GM19238 (cell line): ENCODE results near the gene DRD2.
"Not testable (repeated sequence)": the region's sequence is repeated elsewhere in the genome, so short reads cannot be mapped to it uniquely, and the experiment has no call there.

Source experiments
- DNase-seq: peaks from one replicate; pipeline ENCODE4 v3.0.0; 2011; ENCODE audit warnings: low spot score; ENCODE audit not compliant: insufficient read length

The DRD2 gene

DNA sequence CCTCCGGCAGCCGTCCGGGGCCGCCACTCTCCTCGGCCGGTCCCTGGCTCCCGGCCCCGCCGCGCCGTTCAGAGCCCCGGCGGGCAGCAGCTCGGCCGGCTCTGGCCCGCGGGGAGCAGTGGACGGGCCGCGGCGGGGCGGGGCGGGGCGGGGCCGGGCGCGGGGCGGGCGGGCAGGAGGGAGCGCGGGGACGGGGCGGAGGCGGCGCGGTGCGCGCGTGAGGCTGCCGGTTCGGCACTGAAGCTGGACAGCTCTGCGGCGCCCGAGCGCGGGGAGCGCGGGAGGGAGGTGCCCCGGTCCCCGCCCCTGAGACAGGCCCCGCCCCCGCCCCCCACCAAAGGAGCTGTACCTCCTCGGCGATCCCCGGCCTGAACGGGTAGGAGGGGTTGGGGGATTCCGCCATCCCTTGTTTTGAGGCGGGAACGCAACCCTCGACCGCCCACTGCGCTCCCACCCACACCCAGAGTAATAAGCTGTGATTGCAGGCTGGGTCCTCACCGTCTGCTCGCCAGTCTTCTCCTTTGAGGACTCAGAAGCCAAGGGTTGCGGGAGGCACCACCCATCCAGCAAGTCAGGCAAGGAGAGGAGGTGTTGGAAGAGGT, at the start of gene DRD2:
Gene DRD2, minus strand, starts transcription at position 239 of the 602 bp plus-strand sequence. CDS start 50,747 bp downstream, outside the sequence.
- DNase-seq: no peak

DNA sequence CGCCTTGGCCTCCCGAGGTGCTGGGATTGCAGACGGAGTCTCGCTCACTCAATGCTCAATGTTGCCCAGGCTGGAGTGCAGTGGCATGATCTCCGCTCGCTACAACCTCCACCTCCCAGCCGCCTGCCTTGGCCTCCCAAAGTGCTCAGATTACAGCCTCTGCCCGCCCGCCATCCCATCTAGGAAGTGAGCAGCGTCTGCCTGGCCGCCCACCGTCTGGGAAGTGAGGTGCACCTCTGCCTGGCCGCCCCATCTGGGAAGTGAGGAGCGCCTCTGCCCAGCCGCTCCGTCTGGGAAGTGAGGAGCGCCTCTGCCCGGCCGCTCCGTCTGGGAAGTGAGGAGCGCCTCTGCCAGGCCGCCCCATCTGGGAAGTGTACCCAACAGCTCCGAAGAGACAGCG, 48.7 kb upstream of the DRD2 start:
- not testable (repeated sequence) for DNase-seq

DNA sequence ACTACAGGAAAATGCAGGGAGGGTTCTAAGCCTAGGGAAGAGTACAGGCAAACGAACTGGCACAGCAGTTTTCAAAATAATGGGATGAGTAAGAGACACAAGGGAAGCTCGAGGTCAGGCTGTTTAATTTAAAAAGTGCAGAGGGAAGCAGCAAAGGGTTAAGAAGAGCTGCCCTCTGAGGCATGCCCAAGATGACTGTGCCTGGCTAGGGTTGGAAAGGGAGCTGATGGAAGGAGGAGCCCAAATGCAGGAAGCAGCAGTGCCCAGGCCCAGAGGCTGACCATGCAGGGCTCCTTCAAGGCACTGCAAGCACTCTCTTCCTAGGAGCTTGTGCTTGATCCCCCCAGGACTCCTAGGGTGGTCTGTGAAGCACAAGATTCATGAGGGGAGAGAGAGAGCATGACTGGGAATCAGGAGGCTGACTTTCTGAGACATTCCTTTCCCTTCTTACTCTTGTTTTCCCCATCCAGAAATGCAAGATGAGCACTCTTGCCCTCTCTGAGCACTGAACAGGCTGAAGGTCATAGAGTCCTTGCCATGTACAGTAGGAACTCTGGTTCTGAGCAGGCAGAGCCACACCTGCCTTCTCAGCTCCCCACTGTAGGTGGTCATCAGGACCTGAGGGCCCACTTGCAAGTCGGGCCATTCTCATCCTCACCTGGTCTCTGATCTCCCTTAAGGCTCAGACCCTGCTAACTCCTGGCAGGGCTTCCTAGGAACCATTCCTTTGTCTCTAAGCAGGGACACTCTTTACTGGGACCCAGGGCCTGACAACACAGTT, 46.7 kb upstream of the DRD2 start:
- no peak for DNase-seq

DNA sequence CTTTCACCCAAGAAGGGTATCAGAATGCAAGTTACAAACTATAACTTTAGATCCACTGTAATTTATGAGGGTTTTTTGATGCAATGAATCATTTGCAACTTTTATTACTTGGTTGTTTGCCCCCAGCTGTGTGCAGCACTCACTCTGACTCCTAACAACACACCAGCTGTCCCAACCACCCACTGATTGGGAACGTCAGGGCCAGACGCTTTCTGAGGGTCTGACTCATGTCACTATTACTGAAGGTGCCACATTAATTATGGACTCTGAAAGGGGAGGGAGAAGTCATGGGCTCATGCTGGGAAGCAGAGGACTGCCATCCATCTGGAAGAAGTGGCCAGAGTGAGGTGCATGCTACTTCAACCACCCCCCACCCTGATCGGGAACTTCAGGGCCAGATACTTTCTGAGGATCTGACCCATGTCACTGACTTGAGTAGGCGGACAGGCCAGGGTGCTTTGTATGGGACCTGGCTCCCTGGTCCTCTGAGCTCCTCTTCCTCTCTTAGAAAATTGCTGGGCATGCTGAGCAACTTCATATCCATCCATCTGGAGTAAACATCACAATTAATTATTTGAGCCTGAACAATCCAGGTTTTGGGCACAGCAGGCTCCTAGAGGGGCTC, 44.9 kb upstream of the DRD2 start:
- DNase-seq: no peak

DNA sequence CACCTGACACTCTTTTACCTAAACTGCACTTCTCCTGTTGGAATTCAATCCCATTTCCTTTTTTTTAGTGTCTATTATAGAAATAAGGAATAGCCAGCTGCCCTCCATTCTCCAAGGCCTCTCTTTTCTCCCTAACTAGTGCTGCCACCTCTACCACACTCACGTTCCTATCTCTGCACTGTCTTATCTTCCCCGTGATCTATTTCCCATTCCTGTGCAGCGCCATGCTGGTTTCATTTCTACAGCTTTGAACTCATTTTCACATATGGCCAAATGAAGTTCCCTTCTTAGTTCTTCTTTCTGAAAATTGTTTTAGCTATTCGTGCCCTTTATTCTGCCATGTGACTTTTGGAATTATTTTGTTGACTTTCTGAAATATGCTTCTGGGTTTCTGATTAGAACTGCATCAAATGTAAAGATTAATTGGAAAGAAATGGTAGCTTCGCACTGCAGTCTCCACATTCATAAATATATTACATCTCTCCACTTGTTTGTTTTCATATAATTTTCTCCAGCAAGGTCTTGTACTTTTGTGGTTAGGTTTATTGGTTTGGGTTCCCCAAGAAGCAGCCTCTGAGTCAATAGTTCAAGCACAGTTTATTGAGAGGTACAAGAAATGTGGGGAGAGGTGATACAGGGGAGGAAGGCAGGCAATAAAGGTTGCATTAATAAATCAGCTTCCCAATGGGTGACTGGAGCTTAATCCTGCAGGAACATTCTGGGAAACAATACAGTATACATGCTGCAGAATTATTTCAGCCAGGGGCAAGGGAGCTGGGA, 43.7 kb upstream of the DRD2 start:
- no peak for DNase-seq

DNA sequence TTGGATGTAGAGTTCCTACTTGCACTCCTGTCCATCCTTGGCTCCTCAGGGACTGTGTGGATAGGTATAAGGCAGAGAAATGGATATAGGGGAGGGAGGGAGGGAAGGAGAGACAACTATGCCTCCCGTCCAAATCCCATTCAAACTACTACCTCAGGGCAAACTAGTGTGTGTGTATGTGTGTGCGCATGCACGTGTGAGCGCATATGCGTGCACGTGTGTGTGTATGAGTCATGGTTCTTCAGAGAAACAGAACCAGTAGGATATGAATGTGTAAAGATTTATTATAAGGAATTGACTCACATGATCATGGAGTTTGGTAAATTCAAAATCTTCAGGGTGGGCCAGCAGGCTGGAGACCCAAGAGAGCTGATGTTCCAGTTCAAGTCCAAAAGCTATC, 42.2 kb upstream of the DRD2 start:
- no peak for DNase-seq

DNA sequence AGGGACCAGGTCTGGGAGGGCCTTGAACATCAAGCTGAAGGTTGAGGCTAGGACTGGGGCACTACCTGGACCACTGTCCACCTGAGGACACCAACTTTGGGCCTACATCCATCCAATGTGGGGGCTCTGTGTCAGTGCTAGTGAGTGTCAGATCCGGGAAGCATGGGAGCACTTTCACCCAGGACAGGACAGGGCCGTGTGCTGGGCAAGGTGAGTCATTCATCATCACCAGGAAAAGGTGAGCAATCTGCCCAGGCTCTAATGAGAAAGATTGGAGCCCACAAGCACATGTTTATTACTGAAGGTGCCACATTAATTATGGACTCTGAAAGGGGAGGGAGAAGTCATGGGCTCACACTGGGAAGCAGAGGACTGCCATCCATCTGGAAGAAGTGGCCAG, 39.7 kb upstream of the DRD2 start:
- no peak for DNase-seq

DNA sequence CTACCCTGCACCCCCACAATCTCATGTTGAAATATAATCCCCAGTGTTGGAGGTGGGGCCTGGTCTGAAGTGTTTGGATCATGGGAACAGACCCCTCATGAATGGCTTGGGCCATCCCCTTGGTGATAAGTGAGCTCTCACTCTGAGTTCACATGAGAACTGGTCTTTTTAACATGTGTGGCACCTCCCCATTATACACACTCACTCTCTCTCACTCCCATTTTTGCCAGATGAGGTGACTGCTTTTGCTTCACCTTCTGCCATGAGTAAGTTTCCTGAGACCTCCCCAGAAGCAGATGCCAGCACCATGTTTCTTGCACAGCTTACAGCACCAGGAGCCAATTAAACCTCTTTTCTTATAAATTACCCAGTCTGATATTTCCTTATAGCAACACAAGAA, 32.1 kb upstream of the DRD2 start:
- DNase-seq: no peak

DNA sequence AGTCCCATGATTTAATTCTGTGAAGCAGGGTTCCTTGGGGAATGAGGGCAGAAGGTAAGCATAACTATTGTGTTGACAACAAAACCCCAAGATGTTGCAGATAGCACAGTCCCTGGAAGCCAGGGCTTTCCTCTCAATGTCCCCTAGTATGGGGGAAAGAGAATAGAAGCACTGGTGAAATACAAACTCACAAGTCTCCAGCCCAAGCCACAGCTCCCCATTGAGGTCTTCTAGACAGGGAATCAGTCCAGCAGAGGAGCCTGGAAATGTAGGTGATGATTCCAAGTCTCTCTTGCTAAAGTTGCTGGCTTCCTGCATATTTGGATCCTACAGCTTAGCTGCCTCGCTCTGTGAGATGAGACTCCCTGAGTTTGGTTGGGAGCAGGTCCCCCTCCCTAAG, 31.7 kb upstream of the DRD2 start:
- no peak for DNase-seq

DNA sequence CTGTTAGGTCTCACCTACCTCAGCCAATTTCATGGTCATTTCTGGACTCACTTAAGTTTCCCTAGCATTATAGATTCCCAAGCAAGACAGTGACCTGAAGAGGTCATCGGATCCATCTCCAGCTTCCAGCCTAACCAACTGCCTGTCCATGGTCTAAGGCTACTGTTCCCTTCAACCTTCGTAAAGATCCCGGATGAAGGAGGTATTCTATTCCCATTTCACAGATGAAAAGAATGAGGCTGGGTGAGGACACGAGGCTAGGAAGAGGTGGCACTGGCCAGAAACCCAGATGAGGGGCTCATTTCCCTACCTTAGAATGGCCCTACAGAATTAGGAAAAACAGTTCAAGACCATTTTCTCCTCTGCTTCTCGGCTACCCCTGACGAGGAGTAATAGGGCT, 31.3 kb upstream of the DRD2 start:
- no peak for DNase-seq

DNA sequence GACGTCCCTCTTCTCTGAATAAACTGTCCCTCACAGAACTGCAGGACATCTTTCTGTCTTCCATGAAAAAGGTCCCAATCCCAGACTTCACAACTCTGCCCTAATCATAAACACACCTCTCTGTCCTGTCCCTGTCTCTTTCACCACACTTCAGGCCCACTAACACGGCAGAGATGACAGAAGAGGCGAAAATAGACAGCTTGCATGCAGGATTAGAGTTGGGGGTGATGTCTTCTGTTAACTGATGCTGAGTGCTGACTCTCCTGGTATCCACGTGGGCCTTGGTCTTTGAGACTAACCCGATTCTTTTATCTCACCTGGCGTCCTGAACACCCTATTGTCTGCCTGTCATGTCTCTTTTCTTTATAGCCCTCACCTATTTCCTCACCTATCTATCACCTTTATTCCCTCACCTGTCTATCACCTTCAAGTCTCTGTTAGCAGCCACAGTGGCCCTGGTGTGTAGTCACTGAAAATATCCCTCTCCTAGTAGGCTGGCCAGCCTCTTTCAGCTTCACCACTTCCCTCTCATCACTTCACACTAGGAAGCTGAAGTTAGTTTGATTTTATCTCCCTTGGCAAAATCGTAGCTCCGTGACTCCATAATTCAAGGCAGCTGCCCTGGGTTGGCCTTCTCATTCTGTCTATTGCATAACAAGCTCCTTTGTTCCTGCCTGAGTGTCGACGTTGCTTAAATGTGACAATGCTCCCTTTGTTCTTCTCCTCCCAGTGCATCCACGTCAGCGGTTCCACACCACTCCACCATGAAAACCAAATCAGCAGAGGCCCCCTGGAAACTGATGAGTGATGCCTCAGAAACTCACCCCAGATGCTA, 30.6 kb upstream of the DRD2 start:
- DNase-seq: no peak

DNA sequence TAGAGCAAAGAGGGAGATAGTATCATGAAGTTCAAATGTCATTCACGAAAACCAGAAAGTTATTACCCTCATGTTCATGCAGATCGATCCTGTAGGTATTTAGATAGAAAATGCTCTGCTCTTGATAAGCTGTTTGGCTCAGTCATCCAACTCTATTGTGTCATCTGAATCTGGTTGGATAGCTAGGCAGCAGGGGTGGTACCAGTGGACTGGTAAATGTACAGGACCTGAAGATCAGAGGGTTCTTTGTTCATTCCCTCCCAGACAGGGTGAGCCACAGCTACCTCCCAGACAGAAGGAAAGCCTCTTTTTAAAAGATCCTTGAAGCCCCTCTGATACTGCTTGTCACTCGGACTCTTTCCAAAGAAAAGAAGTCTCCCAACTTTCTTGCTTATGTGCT, 29.8 kb upstream of the DRD2 start:
- no peak for DNase-seq

DNA sequence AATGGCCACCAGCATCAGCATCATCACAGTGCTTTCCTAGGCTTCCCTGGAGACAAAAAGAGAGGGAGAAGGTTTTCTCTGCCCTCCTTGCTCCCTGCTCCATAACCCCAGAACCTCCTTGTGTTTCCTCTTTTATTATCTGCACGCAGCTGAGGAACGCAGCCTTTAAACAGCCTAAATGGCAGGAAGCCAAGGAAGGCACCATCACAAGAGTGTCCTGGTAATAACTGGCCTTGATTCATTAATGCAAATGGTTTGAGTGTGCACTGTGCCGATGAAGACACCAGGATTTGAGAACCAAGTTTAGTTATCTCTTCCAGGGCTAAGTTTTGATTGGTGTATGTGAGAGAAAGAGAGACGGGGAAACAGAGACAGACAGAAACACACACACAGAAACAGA, 29.4 kb upstream of the DRD2 start:
- no peak for DNase-seq

DNA sequence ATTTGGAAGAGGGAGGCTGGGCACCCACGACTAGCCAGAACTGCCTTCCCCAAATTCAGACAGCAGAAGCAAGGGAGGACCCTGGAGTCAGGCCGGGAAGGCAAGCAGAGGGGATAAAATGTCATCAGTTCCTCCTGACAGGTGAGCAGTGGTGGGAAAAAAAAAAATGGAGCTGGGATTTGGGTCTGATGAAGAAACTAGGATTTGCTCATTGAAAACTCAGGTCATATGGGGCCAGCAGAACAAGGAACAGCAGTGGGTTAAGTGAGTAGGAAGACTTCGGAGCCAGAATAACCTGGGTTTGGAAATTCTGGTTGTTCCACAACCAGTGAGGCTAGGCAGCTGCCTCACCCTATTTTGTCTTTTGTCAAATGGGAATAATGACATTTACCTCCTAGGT, 28.9 kb upstream of the DRD2 start:
- no peak for DNase-seq

DNA sequence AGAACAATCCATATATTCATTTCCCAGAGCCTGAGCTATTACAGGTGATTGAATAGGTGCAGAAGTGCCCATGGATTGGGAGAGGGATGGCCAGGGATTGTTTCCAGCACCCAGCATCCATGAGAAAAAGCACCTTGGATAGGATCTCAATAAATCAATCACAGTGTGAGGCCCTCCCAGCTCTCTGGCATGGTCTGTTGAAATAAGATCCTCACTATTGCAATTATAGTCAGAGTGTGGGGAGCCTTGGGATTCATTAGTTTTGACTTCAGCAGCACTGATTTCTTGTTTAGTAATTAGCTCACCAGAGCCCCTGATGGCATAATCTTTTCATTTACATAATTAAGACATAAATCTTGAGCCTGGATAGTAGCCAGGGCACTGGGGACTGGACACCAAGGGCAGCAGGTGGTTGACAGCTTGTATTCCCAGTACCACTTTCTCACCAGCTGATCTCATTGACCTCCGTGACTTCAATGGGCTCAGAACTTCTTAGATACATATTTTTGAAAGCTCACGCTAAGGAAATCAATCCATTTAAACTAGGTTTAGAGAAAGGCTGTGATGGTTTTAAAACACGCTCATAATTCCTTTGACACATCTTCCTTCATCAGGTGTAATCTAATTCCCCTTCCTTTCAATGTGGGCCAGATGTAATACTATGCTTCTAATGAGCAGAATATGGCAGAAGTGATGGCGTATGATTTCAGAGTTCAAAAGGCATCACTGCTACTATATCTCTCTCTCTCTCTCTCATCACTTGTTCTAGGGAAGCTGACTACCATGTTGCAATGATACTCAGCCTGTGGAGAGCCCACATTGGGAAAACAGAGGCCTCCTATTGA, 22.1 kb upstream of the DRD2 start:
- DNase-seq: no peak

DNA sequence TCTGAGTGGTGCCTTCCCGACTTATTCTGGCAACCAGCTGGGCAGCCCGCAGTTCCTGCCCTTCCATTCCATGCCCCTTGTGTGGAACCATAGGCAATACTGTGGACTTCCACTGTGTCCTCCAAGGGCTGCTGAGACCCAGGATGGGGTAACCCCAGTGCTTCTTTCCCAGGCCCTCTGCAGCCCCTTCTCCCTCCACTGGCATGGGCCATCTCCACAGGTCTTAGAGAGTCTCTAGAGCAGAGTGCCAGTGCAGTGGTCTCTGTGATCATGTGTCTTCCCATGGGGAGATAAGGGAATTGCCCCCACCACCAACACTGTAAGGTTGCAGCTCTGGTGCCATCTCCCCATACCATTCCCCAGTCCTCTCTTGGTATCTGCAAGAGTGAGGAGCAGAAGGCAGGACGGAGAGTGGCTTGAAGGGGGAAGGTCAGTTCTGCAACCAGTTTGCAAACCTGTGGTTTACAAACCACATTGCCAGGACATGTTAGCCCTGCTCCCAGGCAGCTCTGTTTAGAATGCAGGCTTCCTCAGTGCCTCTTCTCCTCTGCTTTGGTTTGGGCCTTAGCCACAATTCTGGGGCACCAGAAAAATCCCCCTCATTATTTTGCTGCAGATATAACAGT, 20.9 kb upstream of the DRD2 start:
- DNase-seq: no peak

DNA sequence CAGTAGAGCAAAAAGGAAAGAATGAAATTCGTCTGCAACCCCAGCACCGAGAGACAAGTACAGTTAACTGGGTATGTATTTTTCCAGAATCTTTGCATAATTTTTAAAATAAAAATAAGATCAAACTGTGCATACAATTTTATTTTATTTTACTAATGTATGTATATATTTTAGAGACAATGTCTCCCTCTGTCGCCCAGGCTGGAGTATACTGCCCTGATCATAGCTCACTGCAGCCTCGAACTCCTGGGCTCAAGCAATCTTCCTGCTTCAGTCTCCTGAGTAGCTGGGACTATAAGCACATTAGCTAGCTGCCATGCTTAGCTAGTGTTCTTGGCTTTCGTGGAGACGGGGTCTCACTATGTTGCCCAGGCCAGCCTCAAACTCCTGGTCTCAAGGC, 18.8 kb upstream of the DRD2 start:
- no peak for DNase-seq

DNA sequence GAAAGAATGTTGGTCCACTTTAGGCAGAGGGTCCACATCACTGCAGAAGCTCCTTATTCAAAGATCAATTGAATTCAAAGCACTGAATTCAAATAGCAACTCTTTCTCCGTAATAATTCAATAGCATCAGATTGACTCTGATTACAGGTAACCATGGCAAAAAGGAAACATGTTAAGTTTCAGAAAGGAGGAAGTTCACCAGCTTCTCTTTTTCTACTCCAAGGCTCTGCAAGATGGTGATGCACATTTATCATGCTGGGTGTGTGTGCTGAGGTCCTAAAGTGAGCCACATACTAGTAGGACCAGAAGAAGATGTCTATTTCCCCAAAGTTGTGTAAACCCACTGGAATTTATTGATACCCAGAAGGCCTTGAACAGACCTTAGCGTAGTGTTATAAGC, 18.0 kb upstream of the DRD2 start:
- no peak for DNase-seq

DNA sequence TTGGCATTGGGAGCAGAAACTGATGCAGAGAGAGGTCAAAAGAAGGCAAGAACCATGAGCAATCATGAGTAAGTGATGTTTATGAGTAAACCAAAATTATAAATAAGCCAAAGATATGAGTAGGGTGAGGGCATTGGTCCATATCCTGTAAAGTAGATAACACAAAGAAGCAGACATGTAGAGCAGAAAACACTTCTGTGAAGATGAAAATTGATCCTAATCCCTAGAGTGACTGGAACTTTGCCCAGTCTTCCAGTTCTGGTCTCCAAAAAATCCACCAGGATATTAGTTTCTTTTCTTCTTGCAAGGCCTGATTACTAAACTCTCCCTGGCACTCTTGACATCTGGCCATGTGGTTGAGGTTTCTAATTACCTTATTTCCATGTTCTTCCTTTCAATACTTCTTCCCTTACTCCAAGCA, 13.7 kb upstream of the DRD2 start:
- DNase-seq: no peak

DNA sequence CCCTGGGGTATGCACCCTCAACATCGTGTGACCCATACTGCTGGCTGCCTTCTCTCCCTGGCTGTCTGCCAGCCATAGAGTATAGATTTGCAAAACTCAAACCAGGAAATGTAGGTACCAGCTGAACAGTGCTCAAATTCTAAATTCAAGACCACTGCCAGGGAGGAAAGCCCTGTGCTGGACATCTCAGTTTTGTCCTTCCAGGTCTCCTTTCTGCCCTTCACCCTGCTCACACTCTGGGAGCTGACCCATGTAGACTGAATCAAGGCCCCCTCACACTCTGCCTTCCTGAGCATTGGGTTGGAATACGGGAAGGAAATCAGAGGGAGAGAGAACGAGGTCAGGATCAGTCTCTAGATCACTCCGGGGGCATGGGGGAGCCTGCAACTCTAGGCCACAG, 12.4 kb upstream of the DRD2 start:
- no peak for DNase-seq
